Dendritic cell treated with granulocyte-macrophage colony-stimulating factor and Interleukin-4, amounts not matched to agents 40 ng/mL and 50 ng/mL, for 4 days (primary cell): ENCODE results near the gene PHACTR3.

Source experiments
- H3K27ac Mint-ChIP-seq: one replicate; pipeline ENCODE4 v1.8.0; 2022; ENCODE audit warnings: mild to moderate bottlenecking, mixed read lengths
- H3K27me3 Mint-ChIP-seq: one replicate; pipeline ENCODE4 v1.8.0; 2022; ENCODE audit warnings: mild to moderate bottlenecking, mixed read lengths
- H3K36me3 Mint-ChIP-seq: one replicate; pipeline ENCODE4 v1.8.0; 2022; ENCODE audit warnings: low read depth, mixed read lengths
- H3K4me1 Mint-ChIP-seq: one replicate; pipeline ENCODE4 v1.8.0; 2022; ENCODE audit warnings: low read depth, mixed read lengths
- H3K4me3 Mint-ChIP-seq: one replicate; pipeline ENCODE4 v1.8.0; 2022; ENCODE audit warnings: mild to moderate bottlenecking, moderate library complexity, mixed read lengths
- H3K9me3 Mint-ChIP-seq: one replicate; pipeline ENCODE4 v1.8.0; 2022; ENCODE audit warnings: mixed read lengths
- intact Hi-C: fragments of 100-400 bp; cut with micrococcal nuclease; formaldehyde crosslinking; loops from one replicate; pipeline ENCODE4 v1.15.0; 2022

The PHACTR3 gene

GRCh38 chr20:59723108-59723500 is 118.8 kb downstream of the PHACTR3 start:
- Mint-ChIP-seq H3K9me3 (no peaks in the 10 kb centered on the region), H3K36me3 (no peaks in the 10 kb centered on the region), H3K27me3 (peaks cover 85% of the 10 kb centered on the region), H3K4me3 (peak overlapping the region; percentile 63), H3K27ac (peak overlapping the region; percentile 9), H3K4me1 (peaks cover 69% of the 10 kb centered on the region)
- intact Hi-C loops = no loop called here

DNA sequence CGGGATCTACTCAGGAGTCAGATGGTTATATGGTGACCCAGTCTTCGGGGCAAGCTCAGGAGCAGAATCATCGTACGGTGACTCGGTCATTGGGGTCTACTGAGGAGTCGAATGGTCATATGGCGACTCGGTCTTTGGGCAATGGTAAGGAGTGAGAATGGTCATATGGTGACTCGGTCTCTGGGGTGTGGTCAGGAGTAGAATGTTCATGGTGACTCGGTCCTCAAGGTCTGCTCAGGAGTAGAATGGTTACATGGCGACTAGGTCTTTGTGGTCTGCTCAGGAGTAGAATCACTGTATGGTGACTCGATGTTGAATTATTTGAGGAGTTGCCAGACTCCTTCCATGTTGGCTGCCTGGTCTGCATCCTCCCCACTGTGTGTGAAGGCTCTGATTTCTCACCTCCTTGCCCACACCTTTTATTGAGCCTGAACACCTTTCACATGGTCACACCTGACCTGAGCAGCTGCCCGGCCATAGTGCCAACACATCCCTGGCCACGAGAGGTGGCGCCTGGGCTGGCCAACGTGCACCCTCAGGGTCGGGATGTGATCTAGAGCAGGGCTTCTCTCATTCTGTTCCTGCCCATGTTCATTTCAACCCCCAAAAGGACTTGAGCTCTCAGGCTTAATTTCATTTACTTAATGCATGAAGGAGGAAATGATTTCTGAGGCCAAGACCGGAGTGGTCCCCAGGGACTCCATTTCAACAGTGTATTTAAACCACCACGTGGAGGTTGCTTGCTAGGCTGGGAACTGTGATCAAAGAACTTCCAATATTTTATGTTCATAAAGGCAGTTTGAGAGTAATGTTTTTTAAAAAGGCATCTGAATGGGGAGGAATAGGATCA is 119.5 kb downstream of the PHACTR3 start:
- intact Hi-C loops = no loop called here
- H3K4me1 Mint-ChIP-seq = peaks cover 63% of the 10 kb centered on the region
- H3K9me3 Mint-ChIP-seq = no peaks in the 10 kb centered on the region
- peaks cover 84% of the 10 kb centered on the region for H3K27me3 Mint-ChIP-seq
- H3K4me3 Mint-ChIP-seq = no peak overlapping the region
- H3K36me3 Mint-ChIP-seq = no peaks in the 10 kb centered on the region
- H3K27ac Mint-ChIP-seq = no peak overlapping the region

GRCh38 chr20:59724457-59725366 is 120.4 kb downstream of the PHACTR3 start:
- Mint-ChIP-seq H3K4me3 (no peak overlapping the region), H3K27me3 (peaks cover 84% of the 10 kb centered on the region), H3K4me1 (peaks cover 69% of the 10 kb centered on the region), H3K9me3 (no peaks in the 10 kb centered on the region), H3K36me3 (no peaks in the 10 kb centered on the region), H3K27ac (no peak overlapping the region)
- intact Hi-C loops = no loop called here

DNA sequence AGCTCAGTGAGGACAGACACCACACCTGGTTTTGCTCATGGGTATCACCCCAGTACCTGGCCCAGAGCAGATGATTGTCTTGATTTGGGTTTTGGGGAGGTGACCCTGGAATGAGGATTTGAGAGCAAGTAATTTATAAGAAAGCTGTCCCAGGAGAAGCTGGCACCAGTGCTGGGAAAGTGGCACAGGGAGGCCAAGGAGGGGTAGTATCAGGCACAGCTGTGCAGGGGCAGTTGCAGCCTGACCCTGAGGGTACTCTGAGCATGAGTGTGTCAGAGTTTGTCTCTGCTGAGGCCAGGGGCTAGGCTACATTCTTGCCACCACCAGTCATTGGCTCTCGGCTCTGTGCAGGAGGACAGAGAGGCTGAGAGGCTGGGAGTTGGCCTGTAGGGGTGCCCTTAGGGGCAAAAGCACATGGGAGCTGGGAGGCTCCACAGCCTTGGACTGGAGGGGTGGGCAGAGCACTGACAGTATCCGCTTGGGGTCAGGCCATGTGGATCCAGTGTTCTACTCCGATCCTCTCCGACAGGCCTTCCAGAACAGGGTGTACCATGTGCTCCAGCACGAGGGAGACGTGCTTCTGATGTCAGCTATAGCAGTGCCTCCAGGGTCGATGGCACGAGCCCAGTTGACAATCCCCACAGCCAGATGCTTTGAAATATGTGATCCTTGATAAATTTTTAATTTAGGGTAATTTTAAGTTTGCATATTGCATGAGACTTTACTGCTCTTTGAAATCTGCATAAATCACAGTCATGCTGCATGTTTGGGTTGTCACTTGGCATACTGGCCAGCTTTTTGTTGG is 121.3 kb downstream of the PHACTR3 start:
- intact Hi-C loops = no loop called here

GRCh38 chr20:59726281-59726595 is 121.9 kb downstream of the PHACTR3 start:
- H3K4me3 Mint-ChIP-seq = no peak overlapping the region
- no peaks in the 10 kb centered on the region for H3K36me3 Mint-ChIP-seq
- no peak overlapping the region for H3K27ac Mint-ChIP-seq
- H3K9me3 Mint-ChIP-seq = no peaks in the 10 kb centered on the region
- intact Hi-C loops = no loop called here
- peaks cover 81% of the 10 kb centered on the region for H3K27me3 Mint-ChIP-seq
- peaks cover 58% of the 10 kb centered on the region for H3K4me1 Mint-ChIP-seq

More for the DNA sequence above, 121.3 kb downstream of the PHACTR3 start:
- Mint-ChIP-seq H3K9me3 (no peaks in the 10 kb centered on the region), H3K27me3 (peaks cover 82% of the 10 kb centered on the region), H3K4me1 (peaks cover 64% of the 10 kb centered on the region), H3K36me3 (no peaks in the 10 kb centered on the region), H3K27ac (no peak overlapping the region), H3K4me3 (no peak overlapping the region)

DNA sequence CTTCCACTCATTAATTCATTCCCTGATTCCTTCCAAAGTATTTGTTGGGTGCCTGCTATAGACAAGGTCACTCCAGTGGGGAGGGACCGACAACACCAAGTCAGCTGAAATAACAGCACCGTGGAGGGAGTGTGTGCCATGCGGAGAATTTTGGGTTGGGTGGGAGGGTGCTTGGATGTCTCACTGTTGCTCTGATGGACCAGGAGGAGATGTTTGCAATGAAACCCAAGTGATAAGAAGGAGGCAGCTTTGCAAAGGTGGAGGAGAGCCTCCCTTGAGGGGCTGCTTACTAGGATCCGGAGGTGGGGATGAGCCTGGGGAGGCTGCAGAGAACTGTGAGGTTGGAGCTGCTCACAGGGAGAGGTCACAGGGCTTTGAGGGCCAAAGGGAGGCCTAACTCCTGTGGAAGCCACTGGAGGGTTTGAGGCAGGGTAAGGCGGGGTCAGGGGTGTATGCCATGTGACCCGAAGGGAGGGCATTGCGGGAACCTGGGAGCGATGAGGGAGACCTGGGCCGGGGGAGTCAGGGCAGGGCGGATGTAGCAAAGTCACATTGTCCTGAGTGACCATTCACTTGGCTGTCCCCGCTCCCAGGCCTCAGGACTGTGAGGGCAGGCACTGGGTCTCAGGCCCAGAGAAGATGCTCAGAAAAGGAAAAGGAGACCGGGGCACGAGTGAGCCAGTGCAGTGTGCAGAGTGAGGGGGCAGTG is 124.5 kb downstream of the PHACTR3 start:
- Mint-ChIP-seq H3K9me3 (no peaks in the 10 kb centered on the region), H3K27me3 (peaks cover 72% of the 10 kb centered on the region), H3K27ac (no peak overlapping the region), H3K4me1 (peaks cover 32% of the 10 kb centered on the region), H3K36me3 (no peaks in the 10 kb centered on the region), H3K4me3 (no peak overlapping the region)
- intact Hi-C loops = no loop called here

DNA sequence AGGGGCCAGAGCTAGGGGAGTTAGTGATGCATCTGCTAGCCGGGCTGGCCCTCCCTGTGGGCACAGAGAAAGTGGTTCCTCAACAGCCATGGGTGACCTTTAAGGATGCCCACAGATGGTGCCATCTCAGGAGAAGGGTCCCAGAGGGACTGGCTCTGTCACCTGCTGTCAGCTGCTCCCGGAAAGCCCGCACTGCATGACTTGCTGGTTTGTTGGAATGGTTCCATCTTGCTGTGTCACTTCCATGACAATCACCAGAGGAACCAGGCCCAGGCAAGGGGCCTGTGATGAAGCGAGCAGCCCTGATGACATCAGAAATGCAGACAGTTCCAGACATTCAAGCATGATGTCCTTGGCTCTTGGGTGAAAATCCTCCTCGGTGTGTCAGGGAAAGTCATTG is 125.2 kb downstream of the PHACTR3 start:
- Mint-ChIP-seq H3K4me1 (peaks cover 26% of the 10 kb centered on the region), H3K27me3 (peaks cover 66% of the 10 kb centered on the region), H3K27ac (no peak overlapping the region), H3K4me3 (no peak overlapping the region), H3K36me3 (no peaks in the 10 kb centered on the region), H3K9me3 (no peaks in the 10 kb centered on the region)
- intact Hi-C loops = no loop called here

GRCh38 chr20:59730722-59731121 is 126.4 kb downstream of the PHACTR3 start:
- intact Hi-C loops = no loop called here
- H3K4me3 Mint-ChIP-seq = no peak overlapping the region
- no peaks in the 10 kb centered on the region for H3K9me3 Mint-ChIP-seq
- peaks cover 54% of the 10 kb centered on the region for H3K27me3 Mint-ChIP-seq
- no peak overlapping the region for H3K27ac Mint-ChIP-seq
- no peaks in the 10 kb centered on the region for H3K36me3 Mint-ChIP-seq
- H3K4me1 Mint-ChIP-seq = peaks cover 17% of the 10 kb centered on the region

- Mint-ChIP-seq H3K4me1 (peaks cover 13% of the 10 kb centered on the region), H3K4me3 (no peak overlapping the region), H3K27me3 (peaks cover 48% of the 10 kb centered on the region), H3K36me3 (no peaks in the 10 kb centered on the region), H3K27ac (no peak overlapping the region), H3K9me3 (no peaks in the 10 kb centered on the region)
- intact Hi-C loops = no loop called here
Measured at GRCh38 chr20:59731376-59731775, 127.0 kb downstream of the PHACTR3 start.

- no peak overlapping the region for H3K27ac Mint-ChIP-seq
- no peaks in the 10 kb centered on the region for H3K36me3 Mint-ChIP-seq
- peaks cover 8% of the 10 kb centered on the region for H3K4me1 Mint-ChIP-seq
- H3K27me3 Mint-ChIP-seq = peaks cover 46% of the 10 kb centered on the region
- no peaks in the 10 kb centered on the region for H3K9me3 Mint-ChIP-seq
- intact Hi-C loops = no loop called here
- H3K4me3 Mint-ChIP-seq = no peak overlapping the region
Measured at GRCh38 chr20:59733351-59733750, 129.0 kb downstream of the PHACTR3 start.

GRCh38 chr20:59735486-59735885 is 131.1 kb downstream of the PHACTR3 start:
- Mint-ChIP-seq H3K36me3 (no peaks in the 10 kb centered on the region), H3K27ac (no peak overlapping the region), H3K9me3 (peaks cover 11% of the 10 kb centered on the region), H3K4me3 (no peak overlapping the region), H3K27me3 (peaks cover 42% of the 10 kb centered on the region), H3K4me1 (no peaks in the 10 kb centered on the region)
- intact Hi-C loops = no loop called here

- intact Hi-C loops = no loop called here
- Mint-ChIP-seq H3K27ac (no peak overlapping the region), H3K9me3 (peaks cover 11% of the 10 kb centered on the region), H3K27me3 (peaks cover 43% of the 10 kb centered on the region), H3K36me3 (no peaks in the 10 kb centered on the region), H3K4me3 (no peak overlapping the region), H3K4me1 (no peaks in the 10 kb centered on the region)
Measured at GRCh38 chr20:59735917-59736316, 131.6 kb downstream of the PHACTR3 start.

- Mint-ChIP-seq H3K4me1 (no peaks in the 10 kb centered on the region), H3K27ac (no peak overlapping the region), H3K36me3 (no peaks in the 10 kb centered on the region), H3K9me3 (peaks cover 11% of the 10 kb centered on the region), H3K27me3 (peaks cover 42% of the 10 kb centered on the region), H3K4me3 (no peak overlapping the region)
- intact Hi-C loops = no loop called here
Measured at GRCh38 chr20:59736366-59736765, 132.0 kb downstream of the PHACTR3 start.
